Stimulated activated CD8-positive, alpha-beta memory T cell treated with anti-CD3 and anti-CD28 coated beads, Interleukin-7, amount 100 ng/mL, for 24 hours (primary cell): ENCODE results near the gene NDUFB5.
A peak's percentile ranks its signal among the peaks of the same experiment; 100 is the strongest.
"Not testable (repeated sequence)": the region's sequence is repeated elsewhere in the genome, so short reads cannot be mapped to it uniquely, and the experiment has no call there.

ENCODE experiments used
- DNase-seq: peaks from one replicate; pipeline ENCODE4 v3.0.0-alpha.2; 2020; ENCODE audit warnings: low read depth

Gene NDUFB5

DNA sequence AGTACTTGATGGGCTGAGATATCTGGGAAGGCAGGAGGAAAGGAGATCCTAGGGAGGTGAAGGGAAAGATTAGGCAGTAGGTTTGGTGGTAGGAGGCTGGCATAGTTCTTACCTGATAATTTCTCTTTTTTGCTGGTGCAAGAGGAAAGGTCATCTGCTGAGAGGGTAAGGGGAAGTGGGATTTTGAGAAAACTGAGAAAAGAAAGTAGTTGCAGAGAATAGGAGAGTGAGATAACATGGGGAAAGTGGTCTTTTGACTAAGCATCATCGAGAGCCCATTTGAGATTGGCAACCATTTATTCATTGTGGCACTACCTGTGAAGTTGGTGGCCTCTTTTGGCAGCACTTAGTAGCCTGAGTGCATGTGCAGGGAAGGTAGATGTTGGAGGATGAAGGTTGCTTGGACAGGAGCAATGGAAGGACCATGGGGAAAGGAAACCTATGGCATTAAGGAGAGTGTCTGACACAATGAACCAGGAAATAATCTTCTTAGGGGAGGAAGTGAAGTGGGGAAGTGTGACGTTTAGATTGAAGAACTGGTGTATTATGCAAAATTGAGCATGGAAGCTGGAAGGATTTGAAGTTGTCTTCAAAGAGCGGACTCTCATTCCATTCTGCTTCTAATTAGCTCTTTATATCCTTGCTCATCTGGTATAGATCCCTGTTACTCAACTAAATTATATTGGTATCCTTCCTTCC, 26.3 kb downstream of the NDUFB5 start:
- DNase-seq = no peak

DNA sequence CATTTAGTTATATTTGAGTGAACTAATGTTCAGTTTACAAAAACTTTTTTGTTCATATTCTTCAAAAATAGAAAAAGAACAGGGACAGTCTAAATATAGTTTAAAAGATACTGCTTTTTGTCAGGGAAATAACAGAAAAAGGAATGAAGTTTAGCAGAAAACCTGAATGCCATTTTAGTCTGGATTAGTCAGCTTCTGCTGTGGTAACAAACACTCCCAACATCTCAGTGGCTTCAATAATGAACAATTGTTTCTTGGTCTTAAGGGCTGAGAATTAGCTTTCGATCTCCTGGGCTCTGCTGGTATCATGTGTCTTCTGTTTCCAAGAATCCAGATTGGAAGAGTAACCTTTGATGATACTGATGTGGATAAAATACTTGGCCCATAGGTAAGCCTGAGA, 35.9 kb downstream of the NDUFB5 start:
- DNase-seq = no peak

DNA sequence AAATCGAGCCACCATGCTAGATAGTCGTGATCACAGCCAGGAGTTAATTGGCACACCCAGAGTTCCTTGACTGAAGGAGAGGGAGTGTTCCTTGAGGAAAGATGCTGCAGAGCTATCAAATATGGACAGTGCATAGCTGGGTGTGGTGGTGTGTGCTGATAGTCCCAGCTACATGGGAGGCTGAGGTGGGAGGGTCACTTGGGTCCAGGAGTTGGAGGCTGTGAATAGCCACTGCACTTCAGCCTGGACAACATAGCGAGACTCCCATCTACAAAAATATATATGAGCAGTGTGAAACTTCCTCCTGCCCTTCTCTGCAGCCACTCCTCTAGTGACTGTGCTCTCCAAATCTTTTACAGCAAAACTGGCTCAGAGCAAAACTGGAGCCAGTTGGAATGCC, 38.3 kb downstream of the NDUFB5 start:
- no peak for DNase-seq

DNA sequence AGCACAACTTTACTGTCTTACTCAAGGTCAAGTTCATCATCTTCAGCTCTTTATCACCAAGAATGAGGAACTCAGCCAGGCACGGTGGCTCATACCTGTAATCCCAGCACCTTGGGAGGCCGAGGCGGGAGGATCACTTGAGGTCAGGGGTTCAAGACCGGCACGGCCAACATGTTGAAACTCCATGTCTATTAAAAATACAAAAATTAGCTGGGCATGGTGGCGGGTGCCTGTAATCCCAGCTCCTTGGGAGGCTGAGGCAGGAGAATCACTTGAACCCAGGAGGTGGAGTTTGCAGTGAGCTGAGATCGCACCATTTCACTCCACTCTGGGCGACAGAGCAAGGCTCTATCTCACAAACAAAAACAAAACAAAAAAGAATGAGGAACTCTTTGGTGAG, 39.2 kb downstream of the NDUFB5 start:
- DNase-seq = not testable (repeated sequence)

DNA sequence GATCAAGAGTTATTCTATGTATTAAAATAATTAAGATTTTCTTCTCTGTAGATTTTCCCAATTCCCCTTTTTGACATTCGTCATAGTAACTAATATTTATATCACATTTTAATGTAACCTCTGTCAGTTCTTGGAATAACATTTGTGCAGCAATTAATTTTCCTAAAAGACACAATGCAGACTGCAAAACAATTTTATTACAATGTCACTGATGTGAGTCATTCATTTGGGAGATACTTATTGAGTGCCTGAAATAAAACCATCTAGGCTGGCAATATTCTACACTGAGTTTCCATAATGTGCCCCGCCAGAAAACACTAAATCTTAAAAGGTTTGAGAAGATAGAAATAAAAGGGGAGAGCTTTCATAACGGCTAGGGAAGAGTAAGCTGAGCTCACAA, 41.6 kb downstream of the NDUFB5 start:
- no peak for DNase-seq

DNA sequence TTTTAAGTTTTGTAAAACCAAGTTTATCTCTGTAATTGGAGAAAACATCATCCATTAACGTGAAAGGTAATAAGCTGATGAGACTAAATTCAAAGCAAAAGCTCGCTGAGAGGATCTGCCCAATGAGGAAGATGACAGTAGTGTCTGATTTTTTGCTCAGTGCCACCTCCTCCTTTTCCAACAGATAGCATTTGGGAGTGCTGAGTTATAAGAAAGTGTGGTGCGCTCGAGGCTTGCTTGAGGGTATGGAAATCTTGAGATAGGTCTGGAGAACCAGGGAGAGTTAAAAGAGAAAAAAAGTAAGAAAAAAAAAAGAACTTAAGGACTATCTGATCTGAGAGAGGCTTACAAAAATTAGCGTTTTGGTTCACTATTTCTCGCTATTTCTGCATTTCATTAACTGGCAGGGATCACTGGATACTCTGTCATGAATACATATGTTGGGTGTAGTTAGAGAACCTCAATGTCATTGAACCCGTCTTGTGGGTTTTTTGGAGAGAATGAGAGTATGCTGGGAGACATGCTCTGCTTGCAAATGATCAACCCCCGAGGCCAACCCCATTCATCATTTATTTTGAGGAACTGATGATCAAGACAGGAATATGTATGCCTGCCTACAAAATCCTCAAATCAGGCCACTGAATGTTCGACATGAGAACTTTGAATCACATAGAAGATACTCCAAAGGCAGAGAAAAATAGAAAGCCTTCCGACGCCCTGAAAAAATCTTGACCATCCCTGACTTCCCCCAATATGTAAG, 47.3 kb downstream of the NDUFB5 start:
- DNase-seq = no peak

DNA sequence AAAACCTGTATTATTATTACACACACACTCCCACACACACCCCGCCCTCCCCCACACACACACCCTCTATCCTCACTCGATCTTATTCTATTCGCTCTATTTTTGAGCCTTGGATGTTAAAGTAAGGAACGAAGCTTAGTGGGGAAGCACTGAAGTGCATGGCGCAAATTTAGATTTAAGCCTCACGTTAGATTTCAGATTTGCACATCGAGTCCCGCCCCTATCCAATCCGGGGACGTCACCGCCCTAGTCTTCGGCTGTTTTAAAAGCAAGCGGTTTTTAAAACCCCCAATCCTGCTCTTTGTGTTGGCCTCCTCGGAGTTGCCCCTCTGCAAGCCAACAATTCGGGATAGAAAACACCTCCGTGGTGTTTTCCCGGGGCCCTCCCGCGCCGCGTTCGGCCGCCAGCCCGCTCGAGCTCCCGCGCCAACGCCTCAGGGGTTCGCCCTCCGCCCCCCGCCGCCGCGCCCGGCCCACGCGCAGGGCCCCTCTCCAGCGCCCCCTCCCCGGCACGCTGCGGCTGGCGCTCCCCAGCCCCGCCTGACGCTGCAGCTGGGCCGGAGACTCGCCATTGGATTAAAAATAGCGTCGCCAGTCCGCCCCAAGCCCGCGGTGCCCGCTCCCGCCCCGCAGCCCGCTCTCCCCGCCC, 48.0 kb downstream of the NDUFB5 start, which contains the start of gene USP13:
Gene USP13, plus strand, starts transcription at position 594 of the 649 bp plus-strand sequence. CDS start 186 bp downstream, outside the sequence.
- peak; percentile 31 for DNase-seq

DNA sequence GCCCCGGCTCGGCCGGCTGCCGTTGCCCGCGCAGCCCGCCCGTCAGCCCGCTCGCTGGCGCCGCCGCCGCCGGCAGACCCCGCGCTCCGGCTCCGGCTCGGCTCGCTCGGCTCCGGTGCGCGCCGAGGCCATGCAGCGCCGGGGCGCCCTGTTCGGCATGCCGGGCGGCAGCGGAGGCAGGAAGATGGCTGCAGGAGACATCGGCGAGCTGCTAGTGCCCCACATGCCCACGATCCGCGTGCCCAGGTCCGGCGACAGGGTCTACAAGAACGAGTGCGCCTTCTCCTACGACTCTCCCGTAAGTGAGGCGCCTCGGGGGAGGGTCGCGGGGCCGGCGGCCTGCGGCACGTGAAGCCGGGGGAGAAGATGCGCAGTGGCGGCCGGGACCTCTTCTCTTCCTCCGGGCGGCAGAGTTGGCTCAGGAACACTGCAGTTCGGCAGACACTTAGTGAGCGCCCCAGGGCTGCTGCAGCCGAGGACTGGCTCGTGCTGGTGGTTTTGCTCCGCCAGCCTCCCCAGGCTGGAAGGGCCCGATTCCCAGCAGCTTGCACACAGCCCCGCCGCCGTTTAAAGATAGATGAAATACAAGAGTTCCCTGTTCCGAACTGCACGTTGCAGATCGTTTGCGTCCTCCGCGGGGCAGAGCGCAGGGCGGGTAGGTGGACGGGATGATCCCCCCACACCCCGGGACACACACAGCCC, 48.7 kb downstream of the NDUFB5 start:
- peak; percentile 22 for DNase-seq

DNA sequence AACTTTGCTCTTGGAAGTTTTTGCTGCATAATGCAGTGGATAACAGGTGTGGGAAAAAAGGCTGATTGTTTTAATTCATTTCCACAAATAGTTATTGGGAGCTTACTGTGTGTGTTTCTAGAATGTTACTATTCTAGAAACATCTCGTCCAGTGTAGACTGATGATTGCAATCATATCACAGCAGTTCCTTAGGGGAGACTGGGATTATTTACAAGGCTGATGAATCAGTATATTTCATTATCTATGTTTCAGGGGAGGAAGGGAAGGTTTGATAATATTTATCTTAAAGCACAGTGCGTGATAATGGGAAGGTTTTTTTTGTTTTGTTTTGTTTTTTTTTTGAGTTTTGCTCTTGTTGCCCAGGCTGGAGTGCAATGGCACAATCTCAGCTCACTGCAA, 50.6 kb downstream of the NDUFB5 start:
- no peak for DNase-seq

DNA sequence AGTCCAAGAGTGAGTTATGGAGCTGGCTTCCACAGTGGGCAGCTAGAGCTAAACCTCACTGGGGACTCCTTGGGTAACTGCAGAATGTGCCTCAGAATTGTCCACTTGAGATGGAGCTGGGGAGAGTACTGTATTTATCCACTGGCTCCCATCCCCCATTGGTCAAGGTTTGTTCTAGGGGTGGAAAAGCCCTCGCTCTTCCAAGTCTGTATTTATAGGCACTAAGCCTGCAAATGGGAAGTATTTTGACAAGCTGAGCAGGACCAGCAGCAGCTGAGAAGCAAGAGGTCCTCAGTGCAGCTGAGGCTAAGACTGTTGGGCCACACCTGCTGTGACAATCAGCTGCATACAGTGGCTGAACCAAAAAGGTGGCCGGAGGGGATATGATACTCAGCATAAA, 54.0 kb downstream of the NDUFB5 start:
- DNase-seq = no peak

DNA sequence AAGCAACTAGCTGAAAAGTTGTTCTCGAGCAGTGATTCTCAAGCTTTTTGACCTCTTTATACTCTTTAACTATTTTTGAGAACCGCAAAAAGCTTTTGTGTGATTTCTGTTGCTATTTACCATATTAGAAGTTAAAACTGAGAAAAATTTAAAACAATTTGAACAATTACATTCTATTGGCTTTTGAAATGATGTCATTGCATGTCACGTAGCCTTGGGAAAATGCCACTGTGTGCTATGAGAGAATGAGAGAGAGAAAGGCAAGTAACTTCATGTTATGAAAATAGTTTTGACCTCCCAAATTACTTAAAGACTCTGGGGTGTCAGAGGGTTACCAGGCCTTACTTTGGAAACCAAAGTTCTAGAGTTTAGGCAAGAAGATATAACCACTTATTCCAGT, 56.3 kb downstream of the NDUFB5 start:
- no peak for DNase-seq

DNA sequence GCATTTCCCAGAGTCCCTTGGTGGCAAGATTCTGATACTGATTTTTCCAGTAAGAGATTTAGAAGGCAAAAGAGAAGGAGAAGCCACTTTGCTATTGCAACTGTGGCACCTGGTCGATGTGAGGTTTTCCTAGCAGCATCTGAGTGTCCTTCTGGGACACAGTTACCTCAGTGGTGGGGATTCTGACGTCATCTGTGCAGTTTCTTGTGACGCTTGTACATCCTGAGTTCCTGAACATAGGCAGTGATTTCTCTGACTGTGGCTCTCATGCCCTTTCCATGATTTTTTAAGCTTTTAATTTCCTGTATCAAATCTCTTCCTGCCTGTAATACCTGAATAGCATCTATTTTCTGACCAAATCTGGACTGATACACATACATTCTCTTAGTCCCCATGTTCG, 57.2 kb downstream of the NDUFB5 start:
- no peak for DNase-seq

DNA sequence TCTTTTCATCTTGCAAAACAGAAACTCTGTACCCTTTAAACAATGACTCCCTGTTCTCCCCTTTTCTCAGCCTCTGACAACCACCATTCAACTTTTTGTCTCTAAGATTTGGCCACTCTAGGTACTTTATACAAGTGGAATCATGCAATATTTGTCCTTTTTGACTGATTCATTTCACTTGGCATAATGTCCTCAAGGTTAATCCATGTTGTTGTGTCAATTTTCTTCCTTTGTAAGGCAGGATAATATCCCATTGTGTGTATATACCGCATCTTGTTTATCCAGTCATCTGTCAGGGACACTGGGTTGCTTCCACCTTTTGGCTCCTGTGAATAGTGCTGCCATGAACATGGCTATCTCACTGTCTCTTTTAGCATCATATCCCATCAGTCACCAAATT, 58.5 kb downstream of the NDUFB5 start:
- DNase-seq = no peak

DNA sequence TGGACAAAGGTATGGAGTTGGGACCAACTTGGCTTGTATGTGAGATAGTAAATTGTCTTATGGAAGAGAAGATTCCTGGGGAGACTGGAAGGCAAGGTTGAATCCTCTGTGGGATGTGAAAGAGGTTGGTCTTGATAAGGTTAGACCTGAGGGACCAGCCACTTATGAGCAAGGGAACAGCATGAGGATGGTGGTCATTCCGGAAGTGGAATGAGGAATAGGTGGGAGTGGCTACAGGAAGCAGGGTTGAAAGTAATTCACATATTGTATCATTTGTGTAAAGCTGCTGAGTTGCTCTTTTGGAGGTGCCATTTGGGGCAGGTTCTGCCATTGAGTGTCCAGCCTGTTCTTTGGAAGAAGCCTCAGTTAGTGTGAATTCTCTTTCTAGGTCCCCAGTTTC, 61.4 kb downstream of the NDUFB5 start:
- DNase-seq = no peak

DNA sequence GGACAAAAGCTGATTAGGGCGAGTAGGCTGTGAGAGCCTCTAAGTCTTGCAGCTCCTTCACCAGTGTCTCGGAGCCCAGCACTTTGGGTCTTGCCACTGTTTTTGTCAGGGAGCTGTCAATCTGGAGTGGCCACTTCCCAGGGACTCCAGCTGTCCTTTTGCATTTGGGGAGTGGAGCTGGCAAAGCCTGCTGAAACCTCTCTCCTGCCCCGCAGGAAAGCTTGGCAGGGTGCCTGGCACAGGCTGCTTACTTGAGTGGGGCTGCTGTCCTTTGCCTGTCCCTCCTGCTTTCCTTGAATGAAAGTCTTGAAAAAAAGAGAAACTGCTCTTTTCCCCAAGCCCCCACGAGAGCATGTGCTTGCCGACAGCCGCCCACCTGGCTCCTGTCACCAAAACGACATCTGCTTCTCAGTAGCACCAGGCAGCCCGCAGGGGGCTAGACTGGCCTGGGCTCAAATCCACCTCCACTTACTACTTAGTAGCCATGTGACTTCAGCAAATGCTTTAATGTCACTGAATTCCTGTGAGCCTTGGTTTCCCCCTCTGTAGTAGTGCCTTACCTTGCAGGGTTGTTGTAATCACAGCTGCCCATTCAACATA, 61.9 kb downstream of the NDUFB5 start:
- DNase-seq = no peak

DNA sequence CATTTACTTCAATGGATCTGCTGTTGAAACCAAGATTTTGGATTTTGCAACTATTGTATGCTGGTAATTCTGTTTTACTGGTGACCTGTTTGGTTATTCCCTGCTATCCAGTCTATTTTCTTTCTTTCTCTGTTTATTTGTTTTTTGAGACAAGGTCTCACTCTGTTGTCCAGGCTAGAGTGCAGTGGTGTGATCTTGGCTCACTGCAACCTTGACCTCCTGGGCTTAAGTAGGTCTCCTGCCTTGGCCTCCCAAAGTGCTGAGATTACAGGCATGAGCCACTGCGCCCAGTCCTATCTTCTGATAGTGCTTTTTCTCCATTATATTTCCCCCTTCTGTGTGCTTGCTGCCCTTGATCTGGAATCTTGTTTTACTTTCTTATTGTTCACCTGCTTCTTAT, 63.8 kb downstream of the NDUFB5 start:
- no peak for DNase-seq

DNA sequence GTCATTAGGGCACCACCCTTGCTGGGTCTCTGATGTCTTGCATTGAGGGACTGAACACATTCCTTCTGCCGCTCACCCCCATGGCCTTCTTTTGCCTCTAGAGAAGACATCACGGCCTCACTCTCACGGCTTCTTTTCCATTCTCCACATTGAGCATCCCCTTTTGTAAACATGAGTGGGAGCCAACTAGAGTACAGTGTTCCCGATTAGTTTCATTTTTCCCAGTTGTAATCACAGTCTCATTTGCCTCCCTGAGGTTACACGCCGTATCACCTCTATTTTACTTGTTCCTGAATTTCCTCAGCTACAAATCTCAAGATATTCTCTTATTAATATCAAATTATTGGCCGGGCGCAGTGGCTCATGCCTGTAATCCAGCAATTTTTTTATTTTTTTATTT, 65.7 kb downstream of the NDUFB5 start:
- no peak for DNase-seq

DNA sequence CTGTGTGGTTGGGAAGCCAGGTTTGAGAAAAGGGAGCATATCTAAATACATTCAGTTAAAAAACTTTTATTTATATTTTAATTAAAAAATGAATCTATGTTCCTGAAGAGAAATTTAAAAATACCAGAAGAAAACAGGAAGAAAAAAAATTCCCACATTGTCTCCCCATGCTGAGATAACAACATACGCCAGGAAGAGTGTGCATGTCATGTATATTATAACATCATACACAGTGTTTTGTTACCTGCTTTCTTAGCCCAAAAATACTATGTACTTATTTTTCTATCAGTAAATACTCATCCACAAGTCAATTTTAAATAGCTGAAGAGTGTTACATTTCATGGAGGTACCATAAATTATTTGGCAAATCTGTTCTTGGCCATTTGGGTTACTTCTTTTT, 66.7 kb downstream of the NDUFB5 start:
- DNase-seq = no peak

DNA sequence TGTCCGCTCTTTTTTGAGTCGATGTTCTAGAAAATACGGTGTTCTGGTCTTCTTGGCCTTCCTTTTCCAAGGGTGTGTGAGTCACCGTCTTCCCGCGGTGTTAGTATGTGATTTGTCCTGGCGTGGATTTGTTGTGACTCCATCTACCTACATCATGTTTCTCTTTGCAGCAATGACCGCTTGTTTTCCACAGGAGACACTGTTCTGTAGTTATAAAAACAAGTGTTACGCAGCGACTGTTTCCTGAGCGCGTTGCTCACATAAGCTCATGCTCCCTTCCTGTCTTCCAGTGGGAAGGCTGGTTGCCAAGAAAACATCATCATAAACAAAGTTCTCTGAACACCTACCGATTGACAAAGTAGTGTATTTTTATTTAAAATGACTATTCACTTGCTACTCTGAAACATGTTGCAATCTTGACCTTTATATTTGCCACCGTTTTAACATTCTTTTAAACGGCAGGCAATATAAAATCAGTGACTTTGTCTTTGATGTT, 67.2 kb downstream of the NDUFB5 start:
- no peak for DNase-seq

DNA sequence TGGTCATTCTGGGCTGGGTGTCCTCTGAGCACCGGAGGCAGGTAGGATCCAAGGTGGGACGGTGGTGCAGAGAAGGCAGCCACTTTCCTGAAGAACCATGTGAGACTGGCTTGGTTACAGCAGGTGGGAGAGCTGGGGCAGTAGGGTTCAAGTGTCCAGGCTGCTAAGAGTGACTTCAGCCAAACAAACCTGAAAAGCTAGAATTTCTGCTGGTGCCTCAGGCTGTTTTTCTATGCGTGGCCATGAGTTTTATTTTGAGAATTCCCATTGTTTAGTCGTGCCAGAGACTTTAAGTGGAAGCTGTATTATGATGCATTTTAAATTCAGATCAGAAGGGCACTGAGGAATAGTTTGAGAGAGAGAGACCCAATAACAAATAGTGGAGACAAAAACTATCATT, 68.3 kb downstream of the NDUFB5 start:
- no peak for DNase-seq

DNA sequence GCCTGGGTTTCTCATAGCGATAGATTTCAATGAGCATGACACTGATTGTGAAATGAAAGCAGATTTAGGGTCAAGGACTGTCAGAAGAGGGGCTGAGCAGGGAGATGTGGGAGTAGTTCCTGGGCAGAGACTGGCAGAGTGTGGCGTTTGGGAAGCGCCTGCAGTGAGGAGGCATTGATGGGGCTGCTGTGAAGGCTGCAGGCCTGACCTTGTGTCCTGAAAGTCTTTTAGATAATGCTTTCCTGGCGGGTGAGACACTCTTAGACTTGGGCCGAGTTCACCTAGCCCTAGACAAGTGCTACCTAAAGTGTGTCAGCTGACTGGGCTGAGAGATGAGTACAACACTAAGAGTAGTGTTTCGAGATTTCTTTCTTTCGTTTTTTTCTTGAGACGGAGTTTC, 68.9 kb downstream of the NDUFB5 start:
- DNase-seq = no peak

DNA sequence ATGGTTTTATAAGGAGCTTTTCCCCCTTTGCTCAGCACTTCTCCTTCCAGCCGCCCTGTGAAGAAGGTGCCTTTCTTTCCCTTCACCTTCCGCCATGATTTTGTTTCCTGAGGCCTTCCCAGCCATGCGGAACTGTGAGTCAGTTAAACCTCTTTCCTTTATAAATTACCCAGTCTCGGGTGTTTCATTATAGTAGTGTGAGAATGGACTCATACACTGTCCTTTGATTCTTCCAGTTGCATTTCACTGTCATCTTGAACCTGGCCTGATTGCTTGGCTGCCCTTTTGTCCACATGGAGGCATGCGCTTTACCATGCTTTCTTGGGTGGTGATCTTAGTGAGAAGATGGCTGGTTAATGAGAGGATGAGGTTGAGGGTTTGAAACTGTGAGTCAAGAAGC, 71.5 kb downstream of the NDUFB5 start:
- DNase-seq = no peak
